HepG2 (cell line): ENCODE results near the gene THRA. TPM values are rescaled to one million over a fixed set of nuclear protein-coding genes. Genes with fewer than 3 reads are reported as not detected.

ENCODE experiments used
- CERS6 ChIP-seq: sonication (generic); formaldehyde crosslinking; IDR thresholded peaks from 2 replicates; pipeline ENCODE4 v1.5.0; 2020; ENCODE audit warnings: missing genetic modification reagents
- IKZF4 ChIP-seq: sonication (generic); formaldehyde crosslinking; IDR thresholded peaks from 2 replicates; pipeline ENCODE4 v1.5.1; 2020; ENCODE audit warnings: borderline replicate concordance, mild to moderate bottlenecking, low read depth, missing genetic modification reagents; ENCODE audit errors: not compliant biosample characterization
- SALL1 ChIP-seq: sonication (generic); formaldehyde crosslinking; IDR thresholded peaks from 2 replicates; pipeline ENCODE4 v1.8.0; 2022; ENCODE audit warnings: mild to moderate bottlenecking, missing genetic modification reagents
- TCF12 ChIP-seq, 2 experiments: fragments of 450-650 bp in 1 of 2; sonication (generic) in 1 of 2; formaldehyde crosslinking in 1 of 2; IDR thresholded peaks; 2 replicates each; pipeline versions ENCODE4 v1.6.1 to v1.8.0; 2017 to 2022; ENCODE audit warnings: antibody characterized with exemption in 1 of 2, mild to moderate bottlenecking in 1 of 2, missing genetic modification reagents in 1 of 2, moderate library complexity in 1 of 2
- U2AF2 ChIP-seq: fragments of 200-400 bp; formaldehyde crosslinking; IDR thresholded peaks from 2 replicates; pipeline ENCODE4 v1.6.1; 2017; ENCODE audit warnings: low read depth, mild to moderate bottlenecking, low read length
- ZFP82 ChIP-seq: sonication (generic); formaldehyde crosslinking; IDR thresholded peaks from 2 replicates; pipeline ENCODE4 v1.5.1; 2020; ENCODE audit warnings: mild to moderate bottlenecking, missing genetic modification reagents, borderline replicate concordance
- ZNF30 ChIP-seq: sonication (generic); formaldehyde crosslinking; IDR thresholded peaks from 2 replicates; pipeline ENCODE4 v1.5.0; 2020; ENCODE audit warnings: mild to moderate bottlenecking, missing genetic modification reagents
- ZNF451 ChIP-seq: sonication (generic); formaldehyde crosslinking; IDR thresholded peaks from 2 replicates; pipeline ENCODE4 v1.5.0; 2020; ENCODE audit warnings: mild to moderate bottlenecking, missing genetic modification reagents
- polyA plus RNA-seq, 8 experiments: library from polyadenylated mRNA; depleted of rRNA in 3 of 8; stranded (reverse) in 7 of 8; unstranded in 1 of 8; fragments of >200 nt; fragmentation: Illumina TruSeq in 4 of 8; extraction: Trizol in 4 of 8; gene quantifications; 2 replicates each; pipeline versions ENCODE4 v1.2.1 to v1.2.3, GENCODE V29; 2011 to 2016; ENCODE audit warnings: low read depth in 4 of 8, missing spikeins in 1 of 8, mixed read lengths in 1 of 8; ENCODE audit not compliant: insufficient read depth in 1 of 8
- total RNA-seq, 5 experiments: library from RNA; depleted of rRNA; stranded (reverse); fragments of >200 nt; fragmentation: Illumina TruSeq; extraction: Trizol; gene quantifications; 2 replicates each; pipeline ENCODE4 v1.2.3, GENCODE V29; 2016; ENCODE audit warnings: low read depth in 1 of 5
- TF ChIP-seq, protein P1 (sequence below): sonication (generic); formaldehyde crosslinking; IDR thresholded peaks from 2 replicates; pipeline ENCODE4 v1.4.0; 2020; ENCODE audit warnings: missing genetic modification reagents, low read depth, mild to moderate bottlenecking, borderline replicate concordance
- TF ChIP-seq, protein P2 (sequence below): IDR thresholded peaks from 2 replicates; pipeline ENCODE4 v1.6.1; 2016; ENCODE audit warnings: mild to moderate bottlenecking
- TF ChIP-seq, protein P3 (sequence below): sonication (generic); formaldehyde crosslinking; IDR thresholded peaks from 2 replicates; pipeline ENCODE4 v1.4.0; 2020; ENCODE audit warnings: missing genetic modification reagents, borderline replicate concordance
- TF ChIP-seq, protein P4 (sequence below): sonication (generic); formaldehyde crosslinking; IDR thresholded peaks from 2 replicates; pipeline ENCODE4 v1.4.0; 2020; ENCODE audit warnings: missing genetic modification reagents

Gene THRA
- total and polyA plus RNA-seq, 2 of the 13 experiments (the other 11 are each of a cell fraction or from before 2014, with no cell fraction given), result 8.0 to 9.9 TPM

DNA sequence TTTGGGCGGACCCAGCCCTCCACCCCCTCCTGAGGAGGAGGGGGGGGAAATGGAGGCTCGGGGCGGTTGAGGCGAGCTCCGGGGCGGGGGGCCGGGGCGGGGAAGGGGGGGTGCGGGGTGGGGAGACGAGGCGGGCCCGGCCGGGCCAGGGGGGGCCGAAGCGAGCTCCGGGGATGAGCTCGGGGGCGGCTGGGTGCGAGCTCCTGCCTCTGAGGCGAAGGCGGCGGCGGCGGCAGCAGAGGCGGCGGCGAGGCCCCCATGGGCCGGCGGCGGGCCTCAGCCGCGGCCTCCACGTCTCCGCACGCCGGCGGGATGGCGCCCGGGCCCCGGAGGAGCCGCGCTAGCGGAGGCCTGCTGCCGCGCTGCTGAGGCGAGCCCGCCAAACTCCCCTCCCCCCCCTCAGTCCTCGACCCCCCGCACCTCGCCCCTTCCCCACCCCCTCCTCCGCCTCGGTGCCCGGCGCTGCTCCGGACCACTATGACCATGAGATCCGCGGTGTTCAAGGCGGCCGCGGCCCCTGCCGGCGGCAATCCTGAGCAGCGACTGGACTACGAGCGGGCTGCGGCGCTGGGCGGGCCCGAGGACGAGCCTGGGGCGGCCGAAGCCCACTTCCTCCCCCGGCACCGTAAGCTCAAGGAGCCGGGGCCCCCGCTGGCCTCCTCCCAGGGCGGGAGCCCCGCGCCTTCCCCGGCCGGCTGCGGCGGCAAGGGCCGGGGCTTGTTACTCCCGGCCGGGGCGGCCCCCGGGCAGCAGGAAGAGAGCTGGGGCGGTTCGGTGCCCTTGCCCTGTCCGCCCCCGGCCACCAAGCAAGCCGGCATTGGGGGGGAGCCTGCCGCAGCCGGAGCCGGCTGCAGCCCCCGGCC lies 59.6 kb downstream of the THRA start (continued):
- TF ChIP-seq, protein P1, sequence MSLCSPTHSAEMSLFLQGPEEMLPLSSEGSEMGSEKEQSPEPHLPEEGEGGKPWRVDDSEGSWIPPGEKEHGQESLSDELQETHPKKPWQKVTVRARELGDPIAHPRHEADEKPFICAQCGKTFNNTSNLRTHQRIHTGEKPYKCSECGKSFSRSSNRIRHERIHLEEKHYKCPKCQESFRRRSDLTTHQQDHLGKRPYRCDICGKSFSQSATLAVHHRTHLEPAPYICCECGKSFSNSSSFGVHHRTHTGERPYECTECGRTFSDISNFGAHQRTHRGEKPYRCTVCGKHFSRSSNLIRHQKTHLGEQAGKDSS (CRISPR knock-in tag), result peak; percentile 15; the same call in 1 of the 2 replicates
- TF ChIP-seq ZNF451 (CRISPR knock-in tag) (no peak; the same call in 1 of the 2 replicates), IKZF4 (CRISPR knock-in tag) (peak; percentile 31), U2AF2 (no peak), TCF12 (IDR thresholded peaks at IDR 0.05) (no peak), TCF12 (CRISPR knock-in tag; IDR thresholded peaks at IDR 0.05) (0 out of 2 replicates have a peak, but pooled peaks have one; percentile 42), ZNF30 (CRISPR knock-in tag) (no peak), ZFP82 (CRISPR knock-in tag) (0 out of 2 replicates have a peak, but pooled peaks have one; percentile 35), CERS6 (CRISPR knock-in tag) (no peak), SALL1 (CRISPR knock-in tag) (no peak)
- TF ChIP-seq, protein P2, sequence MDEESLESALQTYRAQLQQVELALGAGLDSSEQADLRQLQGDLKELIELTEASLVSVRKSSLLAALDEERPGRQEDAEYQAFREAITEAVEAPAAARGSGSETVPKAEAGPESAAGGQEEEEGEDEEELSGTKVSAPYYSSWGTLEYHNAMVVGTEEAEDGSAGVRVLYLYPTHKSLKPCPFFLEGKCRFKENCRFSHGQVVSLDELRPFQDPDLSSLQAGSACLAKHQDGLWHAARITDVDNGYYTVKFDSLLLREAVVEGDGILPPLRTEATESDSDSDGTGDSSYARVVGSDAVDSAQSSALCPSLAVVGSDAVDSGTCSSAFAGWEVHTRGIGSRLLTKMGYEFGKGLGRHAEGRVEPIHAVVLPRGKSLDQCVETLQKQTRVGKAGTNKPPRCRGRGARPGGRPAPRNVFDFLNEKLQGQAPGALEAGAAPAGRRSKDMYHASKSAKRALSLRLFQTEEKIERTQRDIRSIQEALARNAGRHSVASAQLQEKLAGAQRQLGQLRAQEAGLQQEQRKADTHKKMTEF (CRISPR knock-in tag), result no peak
- TF ChIP-seq, protein P3, sequence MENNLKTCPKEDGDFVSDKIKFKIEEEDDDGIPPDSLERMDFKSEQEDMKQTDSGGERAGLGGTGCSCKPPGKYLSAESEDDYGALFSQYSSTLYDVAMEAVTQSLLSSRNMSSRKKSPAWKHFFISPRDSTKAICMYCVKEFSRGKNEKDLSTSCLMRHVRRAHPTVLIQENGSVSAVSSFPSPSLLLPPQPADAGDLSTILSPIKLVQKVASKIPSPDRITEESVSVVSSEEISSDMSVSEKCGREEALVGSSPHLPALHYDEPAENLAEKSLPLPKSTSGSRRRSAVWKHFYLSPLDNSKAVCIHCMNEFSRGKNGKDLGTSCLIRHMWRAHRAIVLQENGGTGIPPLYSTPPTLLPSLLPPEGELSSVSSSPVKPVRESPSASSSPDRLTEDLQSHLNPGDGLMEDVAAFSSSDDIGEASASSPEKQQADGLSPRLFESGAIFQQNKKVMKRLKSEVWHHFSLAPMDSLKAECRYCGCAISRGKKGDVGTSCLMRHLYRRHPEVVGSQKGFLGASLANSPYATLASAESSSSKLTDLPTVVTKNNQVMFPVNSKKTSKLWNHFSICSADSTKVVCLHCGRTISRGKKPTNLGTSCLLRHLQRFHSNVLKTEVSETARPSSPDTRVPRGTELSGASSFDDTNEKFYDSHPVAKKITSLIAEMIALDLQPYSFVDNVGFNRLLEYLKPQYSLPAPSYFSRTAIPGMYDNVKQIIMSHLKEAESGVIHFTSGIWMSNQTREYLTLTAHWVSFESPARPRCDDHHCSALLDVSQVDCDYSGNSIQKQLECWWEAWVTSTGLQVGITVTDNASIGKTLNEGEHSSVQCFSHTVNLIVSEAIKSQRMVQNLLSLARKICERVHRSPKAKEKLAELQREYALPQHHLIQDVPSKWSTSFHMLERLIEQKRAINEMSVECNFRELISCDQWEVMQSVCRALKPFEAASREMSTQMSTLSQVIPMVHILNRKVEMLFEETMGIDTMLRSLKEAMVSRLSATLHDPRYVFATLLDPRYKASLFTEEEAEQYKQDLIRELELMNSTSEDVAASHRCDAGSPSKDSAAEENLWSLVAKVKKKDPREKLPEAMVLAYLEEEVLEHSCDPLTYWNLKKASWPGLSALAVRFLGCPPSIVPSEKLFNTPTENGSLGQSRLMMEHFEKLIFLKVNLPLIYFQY (CRISPR knock-in tag), result peak; percentile 4; the same call in 1 of the 2 replicates
- TF ChIP-seq, protein P4, sequence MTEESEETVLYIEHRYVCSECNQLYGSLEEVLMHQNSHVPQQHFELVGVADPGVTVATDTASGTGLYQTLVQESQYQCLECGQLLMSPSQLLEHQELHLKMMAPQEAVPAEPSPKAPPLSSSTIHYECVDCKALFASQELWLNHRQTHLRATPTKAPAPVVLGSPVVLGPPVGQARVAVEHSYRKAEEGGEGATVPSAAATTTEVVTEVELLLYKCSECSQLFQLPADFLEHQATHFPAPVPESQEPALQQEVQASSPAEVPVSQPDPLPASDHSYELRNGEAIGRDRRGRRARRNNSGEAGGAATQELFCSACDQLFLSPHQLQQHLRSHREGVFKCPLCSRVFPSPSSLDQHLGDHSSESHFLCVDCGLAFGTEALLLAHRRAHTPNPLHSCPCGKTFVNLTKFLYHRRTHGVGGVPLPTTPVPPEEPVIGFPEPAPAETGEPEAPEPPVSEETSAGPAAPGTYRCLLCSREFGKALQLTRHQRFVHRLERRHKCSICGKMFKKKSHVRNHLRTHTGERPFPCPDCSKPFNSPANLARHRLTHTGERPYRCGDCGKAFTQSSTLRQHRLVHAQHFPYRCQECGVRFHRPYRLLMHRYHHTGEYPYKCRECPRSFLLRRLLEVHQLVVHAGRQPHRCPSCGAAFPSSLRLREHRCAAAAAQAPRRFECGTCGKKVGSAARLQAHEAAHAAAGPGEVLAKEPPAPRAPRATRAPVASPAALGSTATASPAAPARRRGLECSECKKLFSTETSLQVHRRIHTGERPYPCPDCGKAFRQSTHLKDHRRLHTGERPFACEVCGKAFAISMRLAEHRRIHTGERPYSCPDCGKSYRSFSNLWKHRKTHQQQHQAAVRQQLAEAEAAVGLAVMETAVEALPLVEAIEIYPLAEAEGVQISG (CRISPR knock-in tag), result no peak; the same call in 1 of the 2 replicates
